Gastrocnemius medialis (tissue), 4 donors: ENCODE measurements around the gene DDX42. TPM values are rescaled to one million over a fixed set of nuclear protein-coding genes. Genes with fewer than 3 reads are reported as not detected.

ENCODE experiments used
- ATAC-seq, 2 donors: fragments of 150-250 bp; one replicate each; pipeline ENCODE4 v1.9.1; 2016
- DNase-seq, 2 donors: peaks; one replicate each; pipeline ENCODE4 v3.0.0-alpha.2; 2019
- H3K27ac ChIP-seq, 4 donors: fragments of 200-600 bp; sonication (generic); 1 replicate in 1 of 4; 2 replicates in 3 of 4; pipeline ENCODE4 v1.5.1; 2016 to 2018; ENCODE audit warnings: mild to moderate bottlenecking in 2 of 4, moderate library complexity in 1 of 4
- H3K27me3 ChIP-seq, 3 donors: fragments of 200-600 bp; sonication (generic) in 2 of 3; 1 replicate in 1 of 3; 2 replicates in 2 of 3; pipeline versions ENCODE4 v1.5.1 to v1.6.0; 2016 to 2019; ENCODE audit warnings: mild to moderate bottlenecking in 1 of 3, moderate library complexity in 1 of 3
- H3K36me3 ChIP-seq, 2 donors: fragments of 200-600 bp; sonication (generic) in 1 of 2; one replicate each; pipeline ENCODE4 v1.5.1; 2017 to 2018
- H3K4me1 ChIP-seq, 2 donors: fragments of 200-600 bp; sonication (generic) in 1 of 2; one replicate each; pipeline ENCODE4 v1.5.1; 2016 to 2017; ENCODE audit warnings: mild to moderate bottlenecking in 2 of 2
- H3K4me3 ChIP-seq, 4 donors: fragments of 200-600 bp; sonication (generic) in 3 of 4; 1 replicate in 1 of 4; 2 replicates in 3 of 4; pipeline ENCODE4 v1.5.1; 2016 to 2019; ENCODE audit warnings: mild to moderate bottlenecking in 2 of 4
- H3K9me3 ChIP-seq, 3 donors: fragments of 200-600 bp; sonication (generic) in 2 of 3; 1 replicate in 1 of 3; 2 replicates in 2 of 3; pipeline ENCODE4 v1.5.1; 2016 to 2019
- CTCF ChIP-seq, 5 experiments: fragments of 450-650 bp in 3 of 5; fragments of 200-600 bp in 2 of 5; sonication (generic) in 2 of 5; IDR thresholded peaks in 4 of 5; conservative IDR thresholded peaks in 1 of 5; 1 replicate in 4 of 5; 2 replicates in 1 of 5; pipeline ENCODE4 v1.5.1; 2016 to 2019; ENCODE audit warnings: antibody characterized with exemption in 5 of 5, mild to moderate bottlenecking in 3 of 5, moderate library complexity in 3 of 5
- POLR2A ChIP-seq, 2 donors: fragments of 450-650 bp; IDR thresholded peaks; one replicate each; pipeline ENCODE4 v1.6.1; 2017; ENCODE audit warnings: antibody characterized with exemption in 2 of 2, mild to moderate bottlenecking in 2 of 2, moderate library complexity in 2 of 2
- in situ Hi-C, 4 donors: fragments of 200-750 bp; cut with MboI; loops; one replicate each; pipeline versions ENCODE4 v1.15.0 to v1.8.0; 2017; ENCODE audit warnings: low sequenced_read_pairs in 4 of 4
- intact Hi-C: fragments of 100-400 bp; cut with DNase I; formaldehyde crosslinking; loops from one replicate; pipeline ENCODE4 v1.15.1; 2023; ENCODE audit warnings: low total_unique reads
- total RNA-seq, 4 donors: library from RNA; depleted of rRNA; stranded (reverse); fragments of >200 nt; gene quantifications; one replicate each; pipeline versions ENCODE4 v1.1.0 to v1.2.3, GENCODE V29; 2016

DDX42 gene
- total RNA-seq, 4 donors from 2014 or later, result 35.9 to 71.6 (median 56.8) TPM

DNA sequence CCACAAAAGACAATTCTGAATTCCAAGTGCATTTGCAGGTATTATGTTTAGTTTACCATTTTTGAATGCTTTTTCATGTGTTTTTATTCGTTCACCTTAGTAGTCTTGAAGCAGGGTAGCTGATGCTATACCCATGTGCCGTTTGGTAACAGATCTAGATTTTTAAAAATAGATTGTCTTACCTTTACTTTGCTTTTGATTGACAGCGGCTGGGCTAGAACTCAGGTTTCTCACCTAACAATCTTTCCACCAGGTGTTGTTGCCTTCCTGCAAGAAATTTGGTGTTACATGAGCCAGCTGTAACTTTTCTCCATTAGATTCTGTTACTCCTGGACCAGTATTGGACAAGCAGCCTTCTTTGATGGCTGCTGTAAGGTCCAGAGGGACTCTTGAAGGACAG lies 55.0 kb downstream of the DDX42 start:
- peak overlapping the region in 3 of 4 donors; percentile 12 to 89 (median 85) for H3K4me3 ChIP-seq
- peaks cover under 1 to 70% of the 10 kb centered on the region in 2 donors for H3K36me3 ChIP-seq
- intact Hi-C loops, result loop anchor here (1.0 to 10.0 kb wide), 2 partner anchors 9 to 676 kb away; partner anchors contain the start of genes CEP95 and DDX5
- no peaks in the 10 kb centered on the region for H3K27me3 ChIP-seq
- TF ChIP-seq POLR2A (IDR thresholded peaks at IDR 0.05) (no peak), CTCF (IDR thresholded peaks at IDR 0.05 in 4 of 5, conservative IDR thresholded peaks at IDR 0.05 in 1 of 5) (no peak)
- ATAC-seq (no peak), DNase-seq (no peak)
- H3K27ac ChIP-seq, result peak overlapping the region; percentile 92 to 95 (median 94)
- peaks cover 26 to 41% of the 10 kb centered on the region in 2 donors for H3K4me1 ChIP-seq
- in situ Hi-C loops, result loop anchor here in 2 of 4 donors (25.0 kb wide), 2 partner anchors 392 to 683 kb away; partner anchors contain the start of genes CEP95 (in 1 of the 2), CYB561 (in 1 of the 2) and DDX5 (in 1 of the 2)
- H3K9me3 ChIP-seq, result no peaks in the 10 kb centered on the region

- Histone ChIP-seq H3K36me3 (peaks cover 0 to 69% of the 10 kb centered on the region in 2 donors), H3K4me1 (peaks cover 36 to 48% of the 10 kb centered on the region in 2 donors), H3K27me3 (no peaks in the 10 kb centered on the region), H3K27ac (peak overlapping the region in 1 of 4 donors; percentile 92), H3K4me3 (no peak overlapping the region), H3K9me3 (no peaks in the 10 kb centered on the region)
- in situ Hi-C loops (loop anchor here in 2 of 4 donors (25.0 kb wide), 2 partner anchors 393 to 682 kb away; partner anchors contain the start of genes CEP95 (in 1 of the 2), CYB561 (in 1 of the 2) and DDX5 (in 1 of the 2)), intact Hi-C loops (no loop called here)
- DNase-seq (no peak), ATAC-seq (no peak)
- no peak for TF ChIP-seq CTCF (IDR thresholded peaks at IDR 0.05 in 4 of 5, conservative IDR thresholded peaks at IDR 0.05 in 1 of 5)
- no peak for TF ChIP-seq POLR2A (IDR thresholded peaks at IDR 0.05)
Measured at GRCh38 chr17:63830278-63830677, 56.3 kb downstream of the DDX42 start.

GRCh38 chr17:63830904-63831491 lies 57.0 kb downstream of the DDX42 start:
- Histone ChIP-seq H3K4me1 (peaks cover 38 to 41% of the 10 kb centered on the region in 2 donors), H3K27ac (peak overlapping the region in 1 of 4 donors; percentile 92), H3K9me3 (no peaks in the 10 kb centered on the region), H3K27me3 (no peaks in the 10 kb centered on the region), H3K36me3 (peaks cover 0 to 68% of the 10 kb centered on the region in 2 donors), H3K4me3 (no peak overlapping the region)
- intact Hi-C loops, result no loop called here
- in situ Hi-C loops, result loop anchor here in 2 of 4 donors (25.0 kb wide), 2 partner anchors 394 to 681 kb away; partner anchors contain the start of genes CEP95 (in 1 of the 2), CYB561 (in 1 of the 2) and DDX5 (in 1 of the 2)
- ATAC-seq (no peak), DNase-seq (no peak)
- no peak for TF ChIP-seq POLR2A (IDR thresholded peaks at IDR 0.05)
- TF ChIP-seq CTCF (IDR thresholded peaks at IDR 0.05 in 4 of 5, conservative IDR thresholded peaks at IDR 0.05 in 1 of 5), result no peak

DNA sequence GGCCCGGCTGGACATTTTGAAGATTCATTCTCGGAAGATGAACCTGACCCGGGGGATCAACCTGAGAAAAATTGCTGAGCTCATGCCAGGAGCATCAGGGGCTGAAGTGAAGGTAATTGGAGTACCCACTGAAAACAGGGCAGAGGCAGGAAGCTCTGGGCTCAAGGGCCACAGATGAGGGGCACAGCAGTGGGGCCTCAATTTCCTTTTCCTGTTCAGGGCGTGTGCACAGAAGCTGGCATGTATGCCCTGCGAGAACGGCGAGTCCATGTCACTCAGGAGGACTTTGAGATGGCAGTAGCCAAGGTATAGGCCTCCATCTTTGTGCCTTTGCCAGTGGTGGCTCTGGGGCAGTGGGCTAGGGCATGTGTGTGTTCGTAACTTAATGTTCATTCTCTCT lies 57.5 kb downstream of the DDX42 start:
- no peaks in the 10 kb centered on the region for H3K27me3 ChIP-seq
- H3K27ac ChIP-seq, result no peak overlapping the region
- intact Hi-C loops, result no loop called here
- TF ChIP-seq CTCF (IDR thresholded peaks at IDR 0.05 in 4 of 5, conservative IDR thresholded peaks at IDR 0.05 in 1 of 5) (no peak), POLR2A (IDR thresholded peaks at IDR 0.05) (no peak)
- no peaks in the 10 kb centered on the region for H3K9me3 ChIP-seq
- no peak for DNase-seq
- H3K36me3 ChIP-seq, result peaks cover 0 to 73% of the 10 kb centered on the region in 2 donors
- peaks cover 35 to 39% of the 10 kb centered on the region in 2 donors for H3K4me1 ChIP-seq
- ATAC-seq, result no peak
- in situ Hi-C loops, result loop anchor here in 2 of 4 donors (25.0 kb wide), 2 partner anchors 394 to 681 kb away; partner anchors contain the start of genes CEP95 (in 1 of the 2), CYB561 (in 1 of the 2) and DDX5 (in 1 of the 2)
- no peak overlapping the region for H3K4me3 ChIP-seq
